HG02759 (cell line): ENCODE data around the gene ABCG5.

Experiments
- ATAC-seq: cut with Tn5 transposase; IDR thresholded peaks from one replicate; pipeline ENCODE4 v1.9.1; 2021; ENCODE audit warnings: mild to moderate bottlenecking, moderate library complexity; ENCODE audit not compliant: unreplicated experiment

ABCG5 gene

DNA sequence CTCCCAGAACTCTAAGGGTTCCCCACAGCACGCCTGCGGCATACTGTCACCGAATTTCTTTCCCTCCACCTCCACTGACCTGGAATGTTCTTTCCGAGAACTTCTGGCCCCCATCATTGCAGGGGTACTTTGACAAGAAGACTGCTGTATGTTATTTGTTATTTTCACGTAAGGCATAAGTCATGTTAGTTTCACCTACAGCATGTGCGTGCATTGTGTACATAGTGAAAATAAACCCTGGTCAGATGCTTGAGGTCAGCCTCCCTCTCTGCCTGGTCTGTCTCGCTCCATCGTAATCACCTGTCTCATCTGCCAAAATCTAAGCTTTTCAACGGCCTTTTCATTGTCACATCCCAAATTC lies 4.2 kb upstream of the ABCG5 start:
- ATAC-seq, result no peak

GRCh38 chr2:43841949-43842865 lies 3.6 kb upstream of the ABCG5 start:
- ATAC-seq, result no peak

GRCh38 chr2:43840965-43841364 lies 2.3 kb upstream of the ABCG5 start:
- no peak for ATAC-seq

GRCh38 chr2:43839776-43840564 lies 1.3 kb upstream of the ABCG5 start:
- no peak for ATAC-seq

DNA sequence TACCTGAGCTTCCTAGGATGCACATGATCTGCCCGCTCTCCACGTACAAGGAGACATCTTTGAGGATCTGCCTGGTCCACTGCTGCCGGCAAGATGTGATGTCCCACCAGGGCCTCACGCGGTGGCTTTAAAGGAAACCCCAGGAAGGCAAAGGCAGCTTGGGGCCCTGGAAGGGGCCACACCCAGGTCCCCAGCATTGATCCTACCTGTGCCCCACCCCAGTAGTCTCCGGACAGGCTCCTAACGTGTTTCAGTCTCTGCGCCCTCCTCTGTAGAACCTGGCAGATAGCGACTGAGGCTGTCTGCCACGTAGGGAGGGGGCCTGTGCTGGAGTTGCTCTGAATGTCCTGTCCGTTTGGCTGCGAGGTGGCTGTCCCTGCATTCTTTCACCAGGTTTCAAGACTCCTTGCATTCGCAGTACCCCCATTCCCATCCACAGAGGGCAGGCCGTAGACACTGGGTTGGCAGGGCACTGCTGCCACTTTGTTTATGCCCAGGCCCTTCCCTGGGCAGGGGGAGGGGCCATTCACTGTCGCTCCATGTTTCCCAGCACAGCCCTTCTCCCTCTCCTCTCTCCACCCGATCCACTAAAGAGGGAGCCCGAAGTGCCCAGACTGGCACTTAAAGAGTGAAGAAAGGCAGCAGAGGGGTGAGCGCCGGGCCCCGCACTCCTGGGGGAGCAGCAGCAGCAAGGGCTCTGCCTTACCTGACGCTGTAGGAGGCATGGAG lies 644 bp downstream of the ABCG5 start:
- no peak for ATAC-seq

DNA sequence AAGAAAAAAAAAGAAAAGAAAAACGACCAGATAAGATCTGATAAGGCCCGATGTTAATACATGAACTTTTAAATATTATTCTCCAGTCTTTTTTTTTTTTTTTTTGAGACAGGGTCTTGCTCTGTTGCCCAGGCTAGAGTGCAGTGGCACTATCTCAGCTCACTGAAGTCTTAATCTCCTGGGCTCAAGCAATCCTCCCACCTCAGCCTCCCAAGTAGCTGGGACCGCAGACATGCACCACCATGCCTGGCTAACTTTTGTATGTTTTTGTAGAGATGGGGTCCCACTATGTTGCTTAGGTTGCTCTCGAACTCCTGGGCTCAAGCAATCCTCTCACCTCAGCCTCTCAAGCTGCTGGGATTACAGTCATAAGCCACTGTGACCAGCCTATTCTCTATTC lies 1.6 kb downstream of the ABCG5 start:
- ATAC-seq, result no peak

GRCh38 chr2:43832457-43832856 lies 6.2 kb downstream of the ABCG5 start:
- no peak for ATAC-seq

- no peak for ATAC-seq
Observed at GRCh38 chr2:43831543-43832294, 6.9 kb downstream of the ABCG5 start.

DNA sequence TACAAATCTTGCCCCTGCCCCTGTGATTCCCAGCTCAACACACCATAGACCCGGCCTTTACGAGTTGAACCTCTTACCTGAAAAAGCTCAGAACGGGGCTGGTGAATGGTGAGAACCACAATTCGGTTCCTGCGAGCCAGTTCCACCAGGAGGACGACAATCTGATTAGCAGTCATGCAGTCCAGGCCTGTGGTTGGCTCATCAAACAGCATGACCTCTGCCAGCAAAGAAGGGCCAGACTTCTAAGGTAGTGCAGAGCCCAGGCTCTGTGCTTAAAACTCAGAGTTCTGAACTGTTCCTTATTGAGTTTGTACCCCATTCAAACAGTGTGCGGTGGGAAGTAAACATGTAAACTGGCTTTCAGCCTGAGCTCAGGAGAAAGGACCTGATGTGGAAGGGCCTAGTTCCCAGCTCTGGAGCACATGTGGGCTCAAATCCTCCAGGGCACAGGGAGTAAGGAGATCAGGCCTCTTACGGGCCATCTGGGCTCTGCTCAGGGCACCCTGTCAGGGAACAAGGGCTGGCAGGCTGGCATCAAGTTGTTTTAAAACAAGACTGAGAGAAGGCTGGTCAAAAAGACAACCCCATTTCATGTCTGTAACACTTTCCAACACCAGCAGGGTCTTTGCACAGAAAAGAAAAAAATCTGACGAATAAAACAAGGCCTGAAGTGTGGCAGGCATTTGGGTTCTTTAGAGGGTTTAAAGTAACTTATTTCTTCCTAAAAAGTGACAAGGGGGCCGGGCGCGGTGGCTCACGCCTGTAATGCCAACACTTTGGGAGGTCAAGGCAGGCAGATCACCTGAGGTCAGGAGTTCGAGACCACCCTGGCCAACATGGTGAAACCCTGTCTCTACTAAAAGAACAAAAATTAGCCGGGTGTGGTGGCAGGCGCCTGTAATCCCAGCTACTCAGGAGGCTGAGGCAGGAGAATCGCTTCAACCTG lies 12.1 kb downstream of the ABCG5 start:
- no peak for ATAC-seq

GRCh38 chr2:43825841-43826240 lies 12.8 kb downstream of the ABCG5 start:
- ATAC-seq, result no peak

GRCh38 chr2:43824951-43825493 lies 13.6 kb downstream of the ABCG5 start:
- no peak for ATAC-seq

DNA sequence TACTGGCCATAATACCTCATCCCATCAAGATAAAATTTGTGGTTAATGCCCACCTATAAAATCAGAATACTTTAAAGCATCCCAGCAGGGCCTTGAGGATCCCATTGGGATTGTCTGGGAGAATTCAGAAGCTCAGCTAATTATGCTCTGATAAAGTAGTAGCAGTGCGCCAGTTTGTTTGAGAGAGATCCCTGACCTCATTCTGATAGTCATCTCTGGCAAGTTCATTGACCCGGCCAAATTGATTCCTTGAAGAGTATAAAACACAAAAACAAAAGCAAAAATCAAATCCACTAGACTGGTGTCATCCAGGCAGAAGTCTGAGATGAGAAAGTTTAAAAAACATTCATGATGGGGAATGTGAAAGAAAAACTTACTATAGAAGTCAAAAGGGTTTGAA lies 14.1 kb downstream of the ABCG5 start:
- no peak for ATAC-seq

DNA sequence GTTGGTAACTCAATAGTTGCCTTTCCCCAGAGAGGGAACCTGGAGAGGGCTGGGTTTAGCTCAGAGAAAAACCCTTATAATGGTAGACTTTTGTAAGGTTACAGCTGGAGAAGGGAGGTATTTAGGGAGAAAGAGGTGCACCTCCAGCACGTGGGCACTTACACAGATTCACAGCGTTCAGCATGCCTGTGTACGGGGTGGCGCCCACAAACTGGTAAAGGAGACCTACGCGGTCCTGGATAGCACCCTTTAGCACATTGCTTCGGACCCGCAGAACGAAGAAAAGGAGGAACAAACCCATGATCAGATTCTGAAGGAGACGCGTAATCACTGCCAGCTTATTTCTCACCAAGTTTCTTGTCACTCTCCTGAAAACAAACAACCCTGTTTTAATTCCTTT lies 14.9 kb downstream of the ABCG5 start:
- no peak for ATAC-seq

DNA sequence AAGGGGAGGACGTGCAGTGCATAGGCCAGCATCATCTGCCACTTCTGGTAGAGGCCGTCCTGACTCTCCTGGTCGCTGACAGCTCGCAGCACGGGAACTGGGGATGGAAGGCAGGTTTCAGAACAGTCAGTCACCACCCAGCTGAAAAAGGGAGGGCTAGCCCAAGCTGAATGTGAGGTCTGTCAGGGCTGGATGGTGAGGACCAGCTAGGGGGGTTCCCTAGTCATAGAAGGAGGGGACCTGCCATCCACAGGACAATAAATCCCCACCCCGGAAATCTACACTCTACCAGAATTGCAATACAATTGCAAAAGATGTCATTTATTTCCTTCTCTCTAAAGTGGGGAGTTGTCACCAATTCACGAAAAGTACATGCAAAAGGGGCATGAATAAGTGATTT lies 15.8 kb downstream of the ABCG5 start:
- no peak for ATAC-seq

DNA sequence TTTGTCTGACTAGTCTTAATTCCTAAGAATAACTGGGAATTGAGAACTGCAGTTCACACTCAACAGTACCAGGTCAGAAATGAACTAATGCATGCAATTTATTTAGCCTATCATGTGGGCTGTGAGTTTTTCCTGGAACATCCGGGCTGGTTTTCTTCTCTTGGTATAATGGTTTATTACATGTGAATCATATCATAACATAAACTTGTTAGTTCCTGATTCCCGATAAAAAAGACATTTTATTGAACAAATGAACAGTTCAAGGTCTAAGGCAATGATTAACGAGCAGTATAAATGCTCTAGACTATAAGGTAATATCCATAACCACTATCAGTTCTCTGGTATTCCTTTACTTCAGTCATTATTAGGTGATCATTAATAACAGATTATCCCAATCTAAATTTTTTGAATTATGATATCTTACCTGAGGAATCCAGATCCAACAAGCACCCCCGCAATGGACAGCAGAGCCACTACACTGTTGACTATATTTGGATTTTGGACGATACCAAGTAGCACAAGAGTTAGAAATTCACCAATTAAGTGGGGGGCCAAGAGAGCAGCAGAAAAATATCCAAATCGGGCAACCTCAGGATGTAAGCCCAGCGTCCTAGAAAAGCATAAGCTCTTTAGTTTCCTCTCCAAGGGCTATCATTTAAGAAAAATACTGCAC lies 19.0 kb downstream of the ABCG5 start:
- no peak for ATAC-seq

DNA sequence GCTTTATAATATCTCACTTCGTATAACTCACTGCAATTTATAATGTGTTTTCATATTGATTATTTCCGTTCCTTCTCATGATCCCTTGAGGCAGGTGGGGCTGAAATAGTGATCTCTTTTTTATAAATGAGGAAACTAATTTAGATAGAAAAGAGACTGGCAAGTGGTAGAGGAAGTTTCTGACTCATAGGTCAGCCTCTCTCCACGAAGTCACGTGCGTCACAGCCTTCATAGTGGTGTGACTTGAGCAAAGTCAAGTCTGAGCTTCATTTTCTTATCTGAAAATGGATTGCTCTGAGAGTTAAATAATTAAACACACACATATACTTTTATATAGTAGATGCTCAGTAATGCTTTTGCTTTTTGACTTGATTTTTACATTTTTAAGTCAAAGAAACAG lies 19.9 kb downstream of the ABCG5 start:
- ATAC-seq, result no peak

GRCh38 chr2:43814711-43815110 lies 23.9 kb downstream of the ABCG5 start:
- ATAC-seq, result no peak

GRCh38 chr2:43812947-43813346 lies 25.7 kb downstream of the ABCG5 start:
- no peak for ATAC-seq

- ATAC-seq, result no peak
Observed at GRCh38 chr2:43812006-43812405, 26.6 kb downstream of the ABCG5 start.
